Endothelial cell of umbilical vein (primary cell): ENCODE results near the gene EFHD2. TPM values are rescaled to one million over a fixed set of nuclear protein-coding genes. Genes with fewer than 3 reads are reported as not detected.

ENCODE experiments used
- BruUV-seq: library from RNA; stranded (reverse); fragments of 400-500 nt; replicated peaks from 2 replicates; lab custom pipeline; 2021; lab: Mats Ljungman, UMichigan
- CTCF ChIA-PET: fragments of 300-600, 350-600 bp; sonication (Branson Sonifier 250); formaldehyde crosslinking; loops from one replicate; lab custom pipeline; 2021; ENCODE audit warnings: antibody characterized with exemption, inconsistent platforms; lab: Charles Lee
- POLR2A ChIA-PET: fragments of 300-600, 350-600 bp; sonication (Branson Sonifier 250); formaldehyde crosslinking; loops from one replicate; lab custom pipeline; 2021; ENCODE audit warnings: antibody characterized with exemption, inconsistent platforms; lab: Charles Lee
- DNase-seq: peaks from one replicate; pipeline ENCODE4 v3.0.0-alpha.2; 2011; ENCODE audit warnings: low read depth, low spot score
- FAIRE-seq: peaks from 2 replicates; lab custom pipeline; 2011; peaks lifted over from hg19 to GRCh38; lab: Jason Lieb, UNC
- H2AFZ ChIP-seq: 2 replicates; pipeline ENCODE4 v1.6.0; 2012; ENCODE audit warnings: low read depth, low read length, control low read depth, inconsistent platforms
- H3K27ac ChIP-seq: 2 replicates; pipeline ENCODE4 v1.5.1; 2011; ENCODE audit warnings: low read depth, mild to moderate bottlenecking, control low read depth, low read length, moderate library complexity; ENCODE audit not compliant: insufficient read depth
- H3K27me3 ChIP-seq, 2 experiments: 2 replicates each; pipeline versions ENCODE4 v1.6.0 to v1.6.1; 2011; ENCODE audit warnings: low read length in 2 of 2, mixed read lengths in 1 of 2; ENCODE audit not compliant: control insufficient read depth in 2 of 2, insufficient read depth in 2 of 2
- H3K36me3 ChIP-seq, 2 experiments: 2 replicates in 1 of 2; 3 replicates in 1 of 2; pipeline ENCODE4 v1.5.1; 2011; ENCODE audit warnings: low read length in 2 of 2, mild to moderate bottlenecking in 1 of 2, moderate library complexity in 1 of 2; ENCODE audit not compliant: control insufficient read depth in 2 of 2, insufficient read depth in 2 of 2; ENCODE audit errors: extremely low read depth in 1 of 2
- H3K4me1 ChIP-seq: 3 replicates; pipeline ENCODE4 v1.5.1; 2011; ENCODE audit warnings: mild to moderate bottlenecking, low read length; ENCODE audit not compliant: control insufficient read depth, insufficient read depth; ENCODE audit errors: extremely low read depth
- H3K4me2 ChIP-seq: 2 replicates; pipeline ENCODE4 v1.6.1; 2011; ENCODE audit warnings: low read length, control low read depth, mixed read lengths; ENCODE audit not compliant: insufficient read depth
- H3K4me3 ChIP-seq, 3 experiments: fragments of 200-600 bp in 1 of 3; sonication (generic), shearing (Covaris generic) in 1 of 3; replicated peaks in 1 of 3; 2 replicates each; pipeline ENCODE4 v1.5.1; 2011 to 2016; ENCODE audit warnings: control low read depth in 3 of 3, low read length in 3 of 3, mild to moderate bottlenecking in 2 of 3, inconsistent platforms in 1 of 3, low read depth in 1 of 3, moderate library complexity in 1 of 3; ENCODE audit not compliant: insufficient read depth in 1 of 3
- H3K79me2 ChIP-seq: 2 replicates; pipeline ENCODE4 v1.6.0; 2012; ENCODE audit warnings: low read length, inconsistent platforms; ENCODE audit not compliant: control insufficient read depth, insufficient read depth
- H3K9ac ChIP-seq: replicated peaks from 2 replicates; pipeline ENCODE3; 2011; ENCODE audit warnings: low read length, control low read depth; ENCODE audit not compliant: insufficient read depth; ENCODE audit errors: extremely low read depth
- H3K9me1 ChIP-seq: replicated peaks from 3 replicates; pipeline ENCODE4 v1.6.0; 2011; ENCODE audit warnings: mild to moderate bottlenecking, low read length; ENCODE audit not compliant: control insufficient read depth, insufficient read depth; ENCODE audit errors: extremely low read depth
- H3K9me3 ChIP-seq: replicated peaks from 2 replicates; pipeline ENCODE4 v1.5.1; 2012; ENCODE audit warnings: low read length, inconsistent platforms; ENCODE audit not compliant: control insufficient read depth, insufficient read depth
- H4K20me1 ChIP-seq: replicated peaks from 2 replicates; pipeline ENCODE3; 2011; ENCODE audit warnings: mild to moderate bottlenecking, low read length; ENCODE audit not compliant: control insufficient read depth, insufficient read depth; ENCODE audit errors: extremely low read depth
- CTCF ChIP-seq, 2 donors: IDR thresholded peaks; 1 replicate in 1 of 2; 2 replicates in 1 of 2; pipeline ENCODE4 v1.5.1; 2011; ENCODE audit warnings: low read length in 2 of 2, mild to moderate bottlenecking in 2 of 2, moderate library complexity in 2 of 2, control low read depth in 1 of 2, inconsistent platforms in 1 of 2, low read depth in 1 of 2; ENCODE audit not compliant: insufficient read depth in 1 of 2; ENCODE audit errors: extremely low read depth in 1 of 2
- EZH2 ChIP-seq: IDR thresholded peaks from 2 replicates; pipeline ENCODE4 v1.6.1; 2012; ENCODE audit warnings: borderline replicate concordance, low read depth, mild to moderate bottlenecking, moderate library complexity, low read length, inconsistent platforms; ENCODE audit not compliant: severe bottlenecking
- FOS ChIP-seq: IDR thresholded peaks from 2 replicates; pipeline ENCODE4 v1.6.1; 2011; ENCODE audit warnings: mild to moderate bottlenecking, low read length, moderate library complexity, borderline replicate concordance; ENCODE audit not compliant: insufficient read depth
- GATA2 ChIP-seq: IDR thresholded peaks from 2 replicates; pipeline ENCODE4 v1.7.0; 2011; ENCODE audit warnings: low read depth, mild to moderate bottlenecking, moderate library complexity, mixed read lengths, low read length; ENCODE audit not compliant: insufficient read length, insufficient read depth
- JUN ChIP-seq: IDR thresholded peaks from 2 replicates; pipeline ENCODE4 v1.6.1; 2011; ENCODE audit warnings: borderline replicate concordance, low read depth; ENCODE audit not compliant: insufficient read length, insufficient read depth
- MAX ChIP-seq: IDR thresholded peaks from 2 replicates; pipeline ENCODE4 v1.6.1; 2011; ENCODE audit not compliant: insufficient read depth, insufficient read length
- MYC ChIP-seq: IDR thresholded peaks from one replicate; pipeline ENCODE4 v1.6.1; 2011; ENCODE audit warnings: mild to moderate bottlenecking, low read depth, low read length
- POLR2A ChIP-seq: IDR thresholded peaks from 2 replicates; pipeline ENCODE4 v1.6.1; 2012; ENCODE audit warnings: low read depth, mild to moderate bottlenecking, control low read depth, low read length
- POLR2AphosphoS5 ChIP-seq: IDR thresholded peaks from 2 replicates; pipeline ENCODE4 v1.6.1; 2012; ENCODE audit warnings: low read depth, mild to moderate bottlenecking, control low read depth, low read length, moderate library complexity; ENCODE audit not compliant: insufficient read depth
- dilution Hi-C: fragments of 300-500 bp; cut with MboI; formaldehyde crosslinking; loops from one replicate; pipeline ENCODE4 v1.15.0; 2019; ENCODE audit warnings: low sequenced_read_pairs; ENCODE audit not compliant: extremely low pct_ligation_motif_present
- intact Hi-C: fragments of 100-400 bp; cut with micrococcal nuclease; formaldehyde crosslinking; loops from one replicate; pipeline ENCODE4 v1.10.0; 2022
- polyA plus RNA-seq, 4 experiments: library from polyadenylated mRNA; depleted of rRNA in 3 of 4; stranded (reverse) in 3 of 4; unstranded in 1 of 4; fragments of >200 nt; gene quantifications; 2 replicates each; pipeline versions ENCODE4 v1.2.1 to v1.2.3, GENCODE V29; 2011 to 2012; ENCODE audit warnings: missing spikeins in 1 of 4
- total RNA-seq: library from RNA; stranded (reverse); gene quantifications from 2 replicates; pipeline ENCODE4 v1.2.3, GENCODE V29; 2021

EFHD2 gene
- total and polyA plus RNA-seq, 2 donors (not counting 3 experiments of a cell fraction or from before 2014, with no cell fraction given), result 50.2 to 73.5 TPM

DNA sequence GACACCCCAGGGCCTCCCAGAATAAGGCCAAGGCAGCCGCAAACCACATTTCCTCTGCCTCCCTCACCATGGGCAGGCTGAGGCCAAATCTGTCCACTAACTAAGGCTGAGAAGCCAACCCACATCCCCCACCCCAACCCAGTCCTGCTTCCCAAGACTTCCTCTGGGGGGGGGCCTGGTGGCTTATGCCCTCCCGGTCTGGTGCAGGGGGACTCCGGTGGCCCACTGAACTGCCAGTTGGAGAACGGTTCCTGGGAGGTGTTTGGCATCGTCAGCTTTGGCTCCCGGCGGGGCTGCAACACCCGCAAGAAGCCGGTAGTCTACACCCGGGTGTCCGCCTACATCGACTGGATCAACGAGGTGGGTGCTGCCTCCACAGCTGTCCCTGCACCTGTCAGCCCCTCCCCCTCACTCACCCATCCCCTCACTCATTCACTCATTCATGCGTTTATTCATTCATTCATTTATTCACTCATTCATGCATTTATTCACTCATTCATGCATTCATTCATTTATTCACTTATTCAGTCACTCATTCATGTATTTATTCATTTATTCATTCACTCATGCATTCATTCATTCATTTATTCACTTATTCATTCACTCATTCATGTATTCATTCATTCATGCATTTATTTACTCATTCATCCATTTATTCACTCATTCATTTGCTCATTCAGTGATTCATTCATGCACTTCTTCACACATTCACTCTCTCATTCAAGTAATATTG lies 35.9 kb downstream of the EFHD2 start:
- Histone ChIP-seq H3K9me1 (no peaks in the 10 kb centered on the region), H3K79me2 (no peaks in the 10 kb centered on the region), H2AFZ (no peak overlapping the region), H3K27me3 (peaks cover 0 to 2% of the 10 kb centered on the region in 2 experiments), H4K20me1 (no peaks in the 10 kb centered on the region), H3K36me3 (no peaks in the 10 kb centered on the region), H3K9ac (no peak overlapping the region), H3K27ac (no peak overlapping the region), H3K4me1 (no peaks in the 10 kb centered on the region), H3K4me2 (no peak overlapping the region), H3K9me3 (no peaks in the 10 kb centered on the region), H3K4me3 (no peak overlapping the region)
- intact Hi-C loops, result no loop called here
- DNase-seq (no peak), FAIRE-seq (no peak)
- BruUV-seq, result no TSS peak
- dilution Hi-C loops, result no loop called here
- CTCF ChIA-PET, result no interaction called here
- POLR2A ChIA-PET, result interaction anchor here (0.5 kb wide), 1 partner anchor 23 kb away, joined by 4 read pairs; no protein-coding TSS in a partner anchor
- no peak for TF ChIP-seq MAX
- TF ChIP-seq FOS, result no peak
- TF ChIP-seq EZH2, result no peak
- no peak for TF ChIP-seq MYC
- no peak for TF ChIP-seq CTCF (IDR thresholded peaks at IDR 0.05; ENCODE audit: extremely low read depth in 1 of 2, insufficient read depth in 1 of 2, low read depth in 1 of 2, low read length in 2 of 2)
- no peak for TF ChIP-seq JUN
- TF ChIP-seq GATA2, result no peak
- TF ChIP-seq POLR2A, result no peak
- no peak for TF ChIP-seq POLR2AphosphoS5
